HG02759 (cell line): ENCODE data around the gene ADNP.
"Not testable (repeated sequence)": the region's sequence is repeated elsewhere in the genome, so short reads cannot be mapped to it uniquely, and the experiment has no call there.

ENCODE experiments used
- ATAC-seq: cut with Tn5 transposase; IDR thresholded peaks from one replicate; pipeline ENCODE4 v1.9.1; 2021; ENCODE audit warnings: mild to moderate bottlenecking, moderate library complexity; ENCODE audit not compliant: unreplicated experiment

The ADNP gene

DNA sequence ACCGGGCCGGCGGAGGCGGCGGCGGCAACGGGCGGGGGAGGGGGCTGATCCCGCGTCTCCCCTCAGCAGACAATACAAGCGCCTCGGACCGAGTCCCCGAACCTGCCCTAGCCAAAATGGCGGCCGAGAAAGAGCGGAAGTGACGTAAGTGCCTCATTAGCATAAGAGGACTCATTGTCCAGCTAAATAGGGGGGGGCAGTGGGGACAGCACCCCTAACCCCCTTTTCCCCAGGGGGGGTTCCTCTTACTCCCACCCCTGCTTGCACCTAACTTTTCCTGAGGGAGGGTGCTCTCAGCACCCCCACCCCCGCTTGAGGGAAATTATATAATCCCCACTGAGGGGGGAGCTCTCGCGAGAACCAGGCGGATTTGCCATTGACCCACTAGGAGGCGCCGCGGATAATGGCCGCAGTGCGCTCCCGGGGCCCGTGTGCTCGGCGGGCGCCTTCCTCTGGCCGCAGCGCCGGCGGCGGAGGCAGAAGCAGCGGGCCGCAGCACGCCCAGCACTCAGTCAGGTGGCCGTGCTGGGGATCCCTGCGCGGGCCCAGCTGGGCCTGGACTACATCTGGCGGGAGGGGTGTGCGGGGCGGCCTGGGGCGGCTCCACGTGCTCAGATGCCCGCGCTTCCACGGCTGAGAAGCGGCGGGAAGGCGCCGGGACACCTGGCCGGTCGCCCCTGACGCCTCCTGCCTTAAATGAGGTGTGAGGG lies at the start of gene ADNP:
ADNP (minus strand) TSS at position 132 of the 710 bp plus-strand sequence. CDS start 27,441 bp downstream, outside the sequence.
- ATAC-seq: peak; percentile 68

DNA sequence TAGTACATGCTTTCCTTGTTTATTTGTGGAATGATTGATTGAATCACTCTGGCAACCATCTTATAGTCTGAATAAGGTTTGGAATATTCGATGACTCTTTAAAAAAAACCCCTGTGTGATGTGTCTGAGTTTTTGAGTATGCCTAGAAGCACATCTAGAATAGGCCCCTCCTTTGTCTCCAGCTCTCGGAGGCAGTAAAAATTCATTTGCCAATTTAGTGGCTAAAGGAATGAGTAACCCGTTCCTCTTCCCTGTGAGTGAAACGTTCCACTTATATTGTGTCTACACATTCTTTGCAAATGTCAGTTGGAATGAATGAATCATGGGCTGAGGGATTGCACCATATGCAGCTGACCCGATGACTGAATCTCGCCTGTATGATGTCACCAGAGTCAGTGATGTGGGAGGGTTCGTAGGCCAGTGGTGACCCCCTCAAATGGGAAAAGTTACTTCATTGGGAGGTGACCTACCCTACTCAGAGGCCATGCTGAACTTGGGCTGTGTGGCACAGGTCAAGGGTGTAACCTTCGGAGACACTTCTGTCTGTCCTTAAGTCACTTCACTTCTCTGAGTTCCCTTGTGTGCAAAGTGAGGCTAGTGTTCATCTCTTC lies 48.9 kb upstream of the ADNP start:
- no peak for ATAC-seq

DNA sequence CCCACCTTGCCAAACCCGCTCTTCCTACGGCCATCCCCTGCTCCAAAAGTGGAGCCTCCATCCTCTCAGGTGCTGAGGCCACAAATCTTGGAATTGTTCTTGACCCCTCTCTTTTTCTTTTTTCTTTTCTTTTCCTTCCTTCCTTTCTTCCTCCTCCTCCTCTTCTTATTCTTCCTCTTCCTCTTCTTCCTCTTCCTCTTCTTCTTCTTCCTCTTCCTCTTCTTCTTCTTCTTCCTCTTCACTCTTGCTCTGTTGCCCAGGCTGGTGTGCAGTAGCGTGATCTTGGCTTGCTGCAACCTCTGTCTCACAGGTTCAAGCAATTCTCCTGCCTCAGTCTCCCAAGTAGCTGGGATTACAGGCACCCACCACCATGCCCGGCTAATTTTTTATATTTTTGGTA lies 47.3 kb upstream of the ADNP start:
- ATAC-seq: not testable (repeated sequence)

DNA sequence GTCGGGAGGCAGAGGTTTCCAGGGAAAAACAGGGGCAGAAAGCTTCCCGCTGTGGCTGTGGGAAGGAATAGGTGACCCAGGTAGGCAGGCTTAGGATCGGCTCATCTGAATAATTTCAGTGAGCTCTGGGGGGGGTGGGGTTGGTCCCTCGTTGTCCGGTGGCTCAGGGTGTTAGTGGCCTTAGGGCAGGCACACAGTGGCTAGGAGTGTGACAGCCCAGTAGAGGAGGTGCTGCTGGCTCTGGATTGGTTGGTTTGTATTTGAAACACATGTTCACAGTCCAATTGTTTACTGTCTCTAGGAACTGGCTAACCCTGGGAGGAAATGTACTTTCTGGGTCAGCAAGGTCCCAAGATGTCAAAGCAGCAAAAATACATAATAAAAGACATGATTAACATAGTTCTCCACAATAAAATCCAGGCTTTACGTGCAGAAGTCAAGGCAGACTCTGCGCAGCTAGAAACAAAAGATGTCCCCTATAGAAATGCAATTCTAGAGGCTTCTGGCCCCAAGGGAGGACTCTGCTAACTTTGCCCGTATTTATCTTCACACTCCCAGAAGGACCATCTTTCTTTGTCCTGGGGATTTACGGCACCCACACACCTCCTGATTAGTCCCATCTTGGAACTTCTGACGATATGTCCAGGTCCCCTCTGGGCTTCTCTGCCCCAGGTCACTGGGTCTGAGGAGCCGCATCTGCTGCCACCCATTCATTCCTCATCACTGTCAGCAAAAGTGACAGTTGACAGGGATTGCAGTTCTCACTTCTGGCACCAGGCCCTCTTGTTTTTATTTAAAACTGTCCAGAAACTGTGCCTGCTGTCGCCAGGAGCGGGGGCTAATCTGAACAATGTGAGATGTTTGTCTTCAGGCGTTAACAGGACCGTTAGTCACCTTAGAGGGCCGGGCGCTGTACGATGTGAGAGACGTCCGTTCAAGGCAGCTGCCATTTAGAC lies 46.1 kb upstream of the ADNP start:
- ATAC-seq: no peak

DNA sequence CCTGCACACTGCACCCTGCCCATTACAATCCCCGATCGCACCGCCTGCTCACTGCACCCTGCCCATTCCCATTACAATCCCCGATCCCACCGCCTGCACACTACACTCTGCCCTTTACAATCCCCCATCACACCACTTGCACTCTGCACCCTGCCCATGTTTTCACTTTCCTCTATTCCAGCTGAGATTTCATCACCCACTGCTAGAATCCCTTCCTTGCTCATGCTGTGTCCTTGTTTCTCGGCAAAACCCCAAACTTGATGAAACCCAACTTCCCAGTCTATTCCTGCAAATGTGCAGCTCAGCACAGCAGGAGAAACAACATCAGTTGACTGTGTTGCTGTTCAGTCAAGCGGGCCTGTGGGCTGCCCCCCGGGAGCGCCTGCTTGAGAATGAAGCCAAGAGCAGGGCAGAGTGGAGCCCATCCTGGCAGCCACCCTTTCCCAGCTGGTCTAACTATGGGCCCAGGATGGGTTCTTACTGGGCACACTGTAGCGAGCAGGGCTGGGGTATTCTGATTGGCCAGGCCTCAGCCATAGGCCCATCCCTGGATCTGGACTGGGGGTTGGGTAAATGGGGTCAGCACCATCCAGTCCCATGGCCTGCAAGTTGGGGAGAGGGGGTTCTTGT lies 44.6 kb upstream of the ADNP start:
- ATAC-seq: no peak

DNA sequence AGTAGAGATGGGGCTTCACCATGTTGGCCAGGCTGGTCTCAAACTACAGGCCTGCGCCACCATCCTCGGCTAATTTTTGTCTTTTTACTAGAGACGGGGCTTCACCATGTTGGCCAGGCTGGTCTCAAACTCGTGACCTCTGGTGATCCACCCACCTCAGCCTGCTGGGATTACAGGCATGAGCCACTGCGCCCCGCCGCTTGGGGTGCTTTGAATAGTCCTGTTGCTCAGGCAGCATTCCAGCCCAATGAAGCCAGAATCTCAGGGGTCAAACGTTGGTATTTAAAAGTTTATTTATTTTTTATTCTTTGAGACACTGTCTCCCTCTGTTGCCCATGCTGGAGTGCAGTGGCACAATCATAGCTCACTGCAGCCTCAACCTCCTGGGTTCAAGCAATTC lies 38.7 kb upstream of the ADNP start:
- ATAC-seq: no peak

DNA sequence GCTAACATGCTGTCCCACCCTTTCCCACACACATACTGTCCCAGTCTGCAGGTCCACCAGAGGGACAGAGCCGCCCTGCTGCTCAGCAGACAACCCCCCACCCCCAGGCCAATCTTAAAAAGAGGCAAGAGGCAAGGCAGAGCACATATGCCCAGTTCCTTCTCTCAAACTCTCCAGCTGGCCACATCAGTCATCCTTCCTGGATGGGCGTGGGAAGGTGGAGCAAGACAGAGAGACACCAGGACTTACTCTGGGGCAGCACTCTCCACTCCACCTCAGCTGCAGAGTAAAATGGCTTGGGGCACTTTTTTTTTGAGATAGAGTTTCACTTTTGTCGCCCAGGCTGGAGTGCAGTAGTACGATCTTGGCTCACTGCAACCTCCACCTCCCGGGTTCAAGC lies 38.2 kb upstream of the ADNP start:
- ATAC-seq: no peak

DNA sequence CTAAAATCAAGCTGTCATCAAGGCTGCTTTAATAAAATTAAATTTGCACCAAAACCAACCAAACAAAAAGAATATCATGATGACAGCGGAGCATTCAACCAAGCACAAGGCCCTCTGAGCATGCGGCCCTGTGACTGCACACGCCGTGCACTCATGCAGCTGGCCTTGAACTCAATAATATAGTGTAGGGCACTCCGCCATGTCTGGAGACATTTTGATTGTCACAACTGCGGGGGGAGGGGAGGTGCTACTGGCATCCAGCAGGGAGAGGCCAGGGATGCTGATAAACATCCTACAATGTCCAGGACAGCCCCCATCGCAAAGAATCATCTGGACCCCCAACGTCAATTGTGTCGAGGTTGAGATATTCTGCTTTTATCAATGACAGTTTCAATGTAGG lies 37.1 kb upstream of the ADNP start:
- no peak for ATAC-seq

DNA sequence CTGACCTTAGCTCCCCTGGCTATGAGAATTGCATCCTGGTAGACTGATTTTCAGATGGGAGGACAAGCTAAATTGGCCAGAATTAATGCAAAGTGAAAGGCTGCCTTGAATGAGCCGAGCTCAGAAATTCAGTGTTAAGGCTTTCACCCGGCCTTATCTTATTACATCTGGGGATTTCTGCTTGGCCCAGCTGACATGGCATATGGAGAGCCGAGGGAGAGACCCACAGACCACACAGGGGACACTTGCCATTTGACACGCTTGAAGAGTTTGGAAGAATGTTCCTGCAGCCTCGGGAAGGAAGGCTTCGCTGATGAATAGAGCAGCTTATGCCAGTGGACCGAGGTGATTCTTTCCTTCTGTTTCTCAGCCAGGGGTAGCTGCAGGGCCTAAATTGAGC lies 36.3 kb upstream of the ADNP start:
- ATAC-seq: no peak

DNA sequence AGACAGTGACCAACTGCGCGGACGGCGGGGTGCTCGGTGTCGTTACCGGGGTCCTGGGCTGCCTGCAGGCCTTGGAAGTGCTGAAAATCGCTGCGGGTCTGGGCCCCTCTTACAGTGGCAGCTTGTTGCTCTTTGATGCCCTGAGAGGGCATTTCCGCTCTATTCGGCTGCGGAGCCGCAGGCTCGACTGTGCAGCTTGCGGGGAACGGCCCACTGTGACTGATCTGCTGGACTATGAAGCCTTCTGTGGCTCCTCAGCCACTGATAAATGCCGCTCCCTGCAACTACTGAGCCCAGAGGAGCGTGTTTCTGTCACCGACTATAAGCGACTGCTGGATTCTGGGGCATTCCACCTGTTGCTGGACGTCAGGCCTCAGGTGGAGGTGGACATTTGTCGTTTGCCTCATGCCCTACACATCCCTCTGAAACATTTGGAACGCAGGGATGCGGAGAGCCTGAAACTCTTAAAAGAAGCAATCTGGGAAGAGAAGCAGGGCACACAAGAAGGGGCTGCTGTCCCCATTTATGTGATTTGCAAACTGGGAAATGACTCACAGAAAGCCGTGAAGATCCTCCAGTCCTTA lies 28.4 kb upstream of the ADNP start:
- ATAC-seq: no peak

DNA sequence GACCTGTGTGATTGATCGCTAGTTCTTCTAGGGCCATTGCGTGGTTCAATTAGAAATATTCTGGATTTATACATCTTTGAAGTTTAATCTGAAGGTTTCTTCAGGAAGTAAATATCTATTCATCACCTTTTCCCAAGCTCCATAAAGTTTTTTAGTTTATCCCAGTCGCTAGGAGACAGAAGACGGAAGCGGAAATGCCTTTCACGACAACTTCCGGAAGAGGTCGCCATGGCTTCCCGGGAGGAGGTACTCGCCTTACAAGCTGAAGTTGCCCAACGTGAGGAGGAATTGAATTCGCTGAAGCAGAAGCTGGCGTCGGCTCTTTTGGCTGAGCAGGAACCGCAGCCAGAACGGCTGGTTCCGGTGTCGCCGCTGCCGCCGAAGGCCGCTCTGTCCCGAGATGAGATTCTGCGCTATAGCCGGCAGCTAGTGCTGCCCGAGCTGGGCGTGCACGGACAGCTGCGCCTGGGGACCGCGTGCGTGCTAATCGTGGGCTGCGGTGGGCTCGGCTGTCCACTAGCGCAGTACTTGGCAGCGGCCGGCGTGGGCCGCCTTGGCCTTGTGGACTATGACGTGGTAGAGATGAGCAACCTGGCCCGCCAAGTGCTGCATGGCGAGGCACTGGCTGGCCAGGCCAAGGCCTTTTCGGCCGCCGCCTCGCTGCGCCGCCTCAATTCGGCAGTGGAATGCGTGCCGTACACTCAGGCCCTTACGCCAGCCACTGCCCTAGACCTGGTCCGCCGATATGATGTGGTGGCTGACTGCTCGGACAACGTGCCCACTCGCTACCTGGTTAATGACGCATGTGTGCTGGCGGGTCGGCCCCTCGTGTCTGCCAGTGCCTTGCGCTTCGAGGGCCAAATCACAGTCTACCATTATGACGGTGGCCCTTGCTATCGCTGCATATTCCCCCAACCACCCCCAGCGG lies 27.6 kb upstream of the ADNP start, which contains the start of gene MOCS3:
MOCS3 (plus strand) TSS at position 204 of the 928 bp plus-strand sequence; CDS start at position 229, 25 bp downstream.
- peak; percentile 85 for ATAC-seq

DNA sequence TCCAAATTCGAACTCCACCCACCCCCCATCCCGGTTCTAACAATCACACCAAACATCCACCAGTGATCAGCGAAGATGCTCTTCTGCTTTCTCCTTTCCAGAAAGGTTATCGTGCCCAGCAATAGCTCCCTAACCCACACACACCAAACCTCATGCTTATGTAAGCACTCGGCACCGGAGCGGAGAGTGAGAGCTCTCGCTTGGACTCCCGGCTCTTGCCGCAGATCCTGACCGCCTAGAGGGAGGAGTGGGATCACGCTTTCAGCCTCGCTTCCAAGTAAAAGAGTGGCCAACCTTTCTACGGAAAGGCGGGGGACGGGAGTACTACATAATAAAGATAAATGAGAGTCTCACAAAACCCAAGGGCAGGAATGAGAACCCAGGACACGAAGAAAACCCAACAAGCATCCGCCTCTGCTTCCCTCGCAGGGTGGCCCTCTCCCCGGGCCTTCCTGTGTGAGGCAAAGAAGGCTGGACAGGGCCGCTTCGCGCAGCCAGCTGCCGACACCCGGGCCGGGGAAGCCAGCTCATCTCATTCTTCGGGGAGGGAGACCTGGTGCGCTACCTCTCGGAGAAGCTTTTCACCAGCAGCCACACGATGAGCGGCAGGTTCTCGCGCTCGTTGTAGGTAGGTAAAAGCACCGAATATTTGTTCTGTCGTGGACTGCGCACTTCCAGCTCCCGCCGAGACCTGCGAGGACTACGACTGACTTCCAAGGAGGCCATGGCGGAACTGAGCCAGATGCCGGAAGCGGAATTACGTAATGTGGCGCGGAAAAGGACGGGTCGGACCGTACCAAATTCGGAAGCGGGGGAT lies 26.8 kb upstream of the ADNP start, which contains the start of gene DPM1:
DPM1 (minus strand) TSS at position 735 of the 817 bp plus-strand sequence; CDS start at position 726, 9 bp downstream.
- peak; percentile 70 for ATAC-seq

DNA sequence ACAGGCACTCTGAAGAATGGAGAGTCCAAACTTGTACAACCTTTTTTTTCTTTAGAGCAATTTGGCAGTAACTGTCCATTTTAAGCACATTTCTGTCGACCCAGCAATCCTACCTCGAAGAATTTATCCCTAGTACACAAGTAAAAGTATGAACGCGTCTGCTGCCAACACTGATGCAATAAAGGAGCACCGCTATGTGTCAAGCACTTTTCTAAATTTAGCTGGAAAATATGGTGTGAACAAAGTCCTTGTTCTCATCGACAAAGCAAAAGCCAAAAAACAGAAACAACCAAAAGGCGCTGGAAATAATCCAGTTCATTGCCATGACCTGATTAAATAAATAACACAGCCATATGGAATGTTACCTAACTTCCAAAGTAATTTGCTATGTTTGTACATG lies 26.0 kb upstream of the ADNP start:
- no peak for ATAC-seq

DNA sequence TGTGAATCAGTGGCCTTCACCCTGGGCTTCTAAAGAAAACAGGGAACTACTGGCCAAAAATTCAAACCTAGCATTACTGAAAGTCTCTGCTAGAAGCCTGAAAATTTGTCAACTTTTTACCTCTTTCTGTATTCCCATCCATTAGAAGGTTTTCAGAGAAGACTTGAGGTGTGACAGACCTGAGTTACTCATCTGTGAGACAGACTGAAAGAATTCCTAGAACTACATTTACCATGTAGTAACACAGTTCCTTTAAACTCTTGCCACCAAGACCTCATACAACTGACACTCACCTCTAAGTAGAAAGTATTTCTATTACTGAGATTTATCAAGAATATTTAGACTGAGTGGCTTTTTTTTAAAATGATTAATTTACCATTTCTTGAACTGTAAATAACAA lies 22.6 kb upstream of the ADNP start:
- no peak for ATAC-seq

DNA sequence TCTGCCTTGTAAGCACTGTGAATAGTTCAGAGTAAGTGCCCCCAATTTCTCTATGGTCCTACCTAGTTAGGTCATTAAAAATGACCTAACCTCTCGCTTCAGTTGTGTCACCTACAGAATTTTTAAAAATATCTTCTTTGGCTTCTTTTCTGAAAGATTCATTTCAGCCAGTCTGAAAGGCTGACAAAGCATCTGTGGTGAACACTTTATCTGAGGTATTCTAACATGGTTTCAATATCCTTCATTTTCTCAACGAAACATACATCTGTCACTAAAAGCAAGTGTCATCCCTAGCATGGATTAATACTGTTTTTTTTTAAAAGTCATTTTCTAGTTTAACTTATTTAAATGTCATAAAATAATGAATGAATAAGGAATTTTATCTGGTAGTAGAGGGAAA lies 22.0 kb upstream of the ADNP start:
- no peak for ATAC-seq

DNA sequence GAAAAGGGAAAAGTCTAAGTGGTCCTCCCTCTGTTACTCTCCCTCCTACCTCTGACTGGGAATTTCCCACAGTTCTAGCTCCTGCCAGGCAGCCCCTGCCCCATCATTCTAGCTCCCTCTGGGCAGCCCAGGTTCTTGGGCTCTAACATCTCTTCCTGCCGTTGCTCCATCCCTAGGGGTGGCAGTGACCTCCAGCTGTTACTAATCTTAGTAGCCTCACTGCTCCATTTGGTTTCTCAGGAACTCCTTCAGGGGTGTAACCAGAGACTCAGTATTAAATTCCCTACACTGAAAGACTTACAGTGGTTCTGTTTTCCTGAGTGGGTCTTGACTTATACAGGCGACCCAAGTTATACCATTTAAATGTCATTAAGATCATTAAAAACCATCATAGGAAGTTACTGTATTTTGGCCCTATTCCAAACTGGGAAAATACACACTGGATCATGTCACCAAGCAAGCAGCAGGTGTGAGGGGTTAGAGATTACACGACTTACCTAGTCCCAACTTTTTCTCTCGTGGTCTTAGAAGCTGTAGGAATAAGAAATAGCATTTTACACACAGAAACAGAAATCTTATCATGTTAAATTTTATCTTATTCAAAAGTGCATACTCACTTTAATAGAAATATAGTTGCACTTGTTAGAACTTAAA lies 17.0 kb upstream of the ADNP start:
- ATAC-seq: no peak

DNA sequence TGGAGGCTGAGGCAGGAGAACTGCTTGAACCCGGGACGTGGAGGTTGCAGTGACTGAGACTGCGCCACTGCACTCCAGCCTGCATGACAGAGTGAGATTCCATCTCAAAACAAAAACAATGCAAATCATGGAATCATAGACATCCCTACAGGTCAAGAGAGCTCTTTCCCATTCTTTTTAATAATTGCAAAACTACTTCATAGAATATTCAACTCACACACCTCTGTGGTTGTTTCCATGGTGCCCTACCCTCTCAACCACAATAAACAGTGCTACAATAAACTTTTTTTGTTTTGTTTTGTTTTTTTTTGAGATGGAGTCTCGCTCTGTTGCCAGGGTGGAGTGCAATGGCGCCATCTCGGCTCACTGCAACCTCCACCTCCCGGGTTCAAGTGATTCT lies 11.8 kb upstream of the ADNP start:
- no peak for ATAC-seq

DNA sequence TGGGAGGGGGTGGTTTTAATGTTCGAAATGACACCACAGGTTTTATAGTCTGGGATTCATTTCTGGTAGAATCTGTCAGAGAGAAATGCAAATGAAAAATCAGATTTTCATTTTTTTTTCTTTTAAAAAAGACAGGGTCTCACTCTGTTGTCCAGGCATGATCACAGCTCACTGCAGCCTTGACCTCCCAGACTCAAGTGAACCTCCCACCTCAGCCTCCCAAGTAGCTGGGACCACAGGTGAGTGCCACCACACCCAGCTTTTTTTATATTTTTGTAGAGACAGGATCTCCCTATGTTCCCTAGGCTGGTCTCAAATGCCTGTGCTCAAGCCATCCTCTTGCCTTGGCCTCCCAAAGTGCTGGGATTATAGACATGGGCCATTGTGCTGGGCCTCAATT lies 2.4 kb upstream of the ADNP start:
- ATAC-seq: no peak
